Activated CD8-positive, alpha-beta memory T cell treated with anti-CD3 and anti-CD28 coated beads, Interleukin-2, amount 10 ng/mL, durations not matched to agents 7 days and 5 days (primary cell): ENCODE data around the gene INKA2. TPM values are rescaled to one million over a fixed set of nuclear protein-coding genes. Genes with fewer than 3 reads are reported as not detected.
"Not testable (repeated sequence)": the region's sequence is repeated elsewhere in the genome, so short reads cannot be mapped to it uniquely, and the experiment has no call there.

Experiments used
- ATAC-seq: fragments of 150-1000 bp; cut with Tn5 transposase; one replicate; pipeline ENCODE4 v1.10.0; 2021; ENCODE audit warnings: moderate library complexity
- CTCF ChIA-PET: fragments of 350-600 bp; sonication (Branson Sonifier 250); formaldehyde crosslinking; loops from one replicate; lab custom pipeline; 2021; ENCODE audit warnings: antibody characterized with exemption; lab: Charles Lee
- DNase-seq: peaks from one replicate; pipeline ENCODE4 v3.0.0-alpha.2; 2020
- H3K27ac Mint-ChIP-seq: one replicate; pipeline ENCODE4 v1.8.0; 2021; ENCODE audit warnings: mild to moderate bottlenecking, mixed read lengths
- H3K27me3 Mint-ChIP-seq: one replicate; pipeline ENCODE4 v1.8.0; 2021; ENCODE audit warnings: mixed read lengths
- H3K36me3 Mint-ChIP-seq: one replicate; pipeline ENCODE4 v1.8.0; 2021; ENCODE audit warnings: mild to moderate bottlenecking, mixed read lengths
- H3K4me1 Mint-ChIP-seq: one replicate; pipeline ENCODE4 v1.8.0; 2021; ENCODE audit warnings: mixed read lengths
- H3K4me3 Mint-ChIP-seq: one replicate; pipeline ENCODE4 v1.8.0; 2021; ENCODE audit warnings: mild to moderate bottlenecking, moderate library complexity, mixed read lengths
- H3K9me3 Mint-ChIP-seq: one replicate; pipeline ENCODE4 v1.8.0; 2022; ENCODE audit warnings: low read depth, mixed read lengths
- total RNA-seq, 2 experiments: library from RNA; stranded (reverse); gene quantifications; one replicate each; pipeline ENCODE4 v1.2.3, GENCODE V29; 2021

INKA2 gene
- total RNA-seq, 2 experiments from 2014 or later, result 1.7 to 1.9 TPM

DNA sequence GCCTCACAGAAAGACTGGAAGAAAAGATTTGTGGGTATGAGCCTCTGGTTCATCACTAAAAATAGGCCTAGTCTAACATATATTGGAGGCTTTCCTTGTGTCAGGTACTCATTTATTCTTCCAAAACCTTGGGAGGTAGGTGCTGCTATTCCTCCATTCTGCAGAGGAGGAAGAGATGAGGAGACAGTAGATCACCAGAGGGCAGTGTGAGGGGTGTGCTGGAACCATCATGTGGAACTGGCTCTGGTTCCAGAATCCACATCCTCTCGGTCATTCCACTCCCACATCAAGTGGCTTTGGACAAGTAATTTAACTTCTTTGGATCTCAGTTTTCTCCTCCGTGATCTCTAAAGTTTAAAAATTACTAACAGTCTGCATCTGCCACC is 7.4 kb upstream of the INKA2 start:
- peaks cover 6% of the 10 kb centered on the region for H3K4me1 Mint-ChIP-seq
- H3K27me3 Mint-ChIP-seq, result peaks cover 15% of the 10 kb centered on the region
- no peak overlapping the region for H3K27ac Mint-ChIP-seq
- no peak for ATAC-seq
- H3K4me3 Mint-ChIP-seq, result no peak overlapping the region
- no peaks in the 10 kb centered on the region for H3K36me3 Mint-ChIP-seq
- no peak for DNase-seq
- CTCF ChIA-PET, result interaction anchor here (1.0 to 5.8 kb wide), 17 partner anchors 9 to 270 kb away, joined by 3 to 49 read pairs (median 6); partner anchors contain the start of genes ADORA3, DDX20, INKA2 and TMIGD3
- no peaks in the 10 kb centered on the region for H3K9me3 Mint-ChIP-seq

DNA sequence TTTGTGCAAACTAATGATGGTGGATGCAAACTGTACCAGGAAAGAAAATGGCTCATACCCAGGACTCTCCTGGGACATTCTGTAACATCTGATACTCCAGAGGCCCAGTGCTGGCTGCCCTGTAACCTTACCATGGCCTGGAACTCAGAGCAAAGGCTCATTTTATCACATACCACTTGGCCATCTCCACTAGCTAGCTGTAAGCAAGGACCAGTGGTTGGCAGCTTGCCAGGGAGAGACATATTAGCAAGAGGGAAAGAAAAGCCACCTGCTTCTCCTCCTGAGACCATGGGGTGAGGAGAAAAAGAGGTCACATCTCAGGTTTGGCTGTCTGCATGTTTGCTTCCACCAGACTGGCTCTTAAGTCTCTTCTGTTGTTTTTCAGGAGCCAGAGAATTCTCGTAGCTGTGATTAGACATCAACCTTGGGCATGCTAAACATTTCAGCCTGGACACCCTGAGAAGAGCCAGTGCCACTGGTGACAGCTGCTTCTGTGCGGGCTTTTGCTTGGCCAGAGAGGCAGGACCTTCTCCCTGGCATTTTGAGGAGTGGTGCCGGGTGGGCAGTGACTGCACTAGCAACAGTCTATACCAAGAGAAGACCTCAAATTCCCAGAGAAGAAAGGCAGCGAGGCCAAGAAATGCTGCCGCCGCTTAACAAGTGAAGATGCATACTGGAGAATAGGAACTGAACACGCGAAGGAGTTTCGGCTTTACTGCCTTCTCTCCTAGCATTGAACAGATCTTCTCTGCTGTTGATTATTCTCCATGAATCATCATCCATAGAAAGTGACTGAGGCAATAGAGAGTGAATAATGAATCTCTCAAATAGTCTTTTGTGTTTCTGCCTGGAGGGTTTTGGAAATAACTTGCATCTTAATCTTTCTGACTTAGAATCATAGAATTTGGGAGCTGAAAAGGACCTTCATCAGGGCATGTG is 6.7 kb upstream of the INKA2 start:
- no peak overlapping the region for H3K4me3 Mint-ChIP-seq
- CTCF ChIA-PET, result interaction anchor here (1.3 to 5.8 kb wide), 6 partner anchors 8 to 264 kb away, joined by 3 to 49 read pairs (median 17); partner anchors contain the start of genes DDX20 and INKA2
- peaks cover 21% of the 10 kb centered on the region for H3K27me3 Mint-ChIP-seq
- H3K36me3 Mint-ChIP-seq, result no peaks in the 10 kb centered on the region
- no peak overlapping the region for H3K27ac Mint-ChIP-seq
- ATAC-seq (no peak), DNase-seq (peak; percentile 27)
- peaks cover 7% of the 10 kb centered on the region for H3K4me1 Mint-ChIP-seq
- no peaks in the 10 kb centered on the region for H3K9me3 Mint-ChIP-seq

DNA sequence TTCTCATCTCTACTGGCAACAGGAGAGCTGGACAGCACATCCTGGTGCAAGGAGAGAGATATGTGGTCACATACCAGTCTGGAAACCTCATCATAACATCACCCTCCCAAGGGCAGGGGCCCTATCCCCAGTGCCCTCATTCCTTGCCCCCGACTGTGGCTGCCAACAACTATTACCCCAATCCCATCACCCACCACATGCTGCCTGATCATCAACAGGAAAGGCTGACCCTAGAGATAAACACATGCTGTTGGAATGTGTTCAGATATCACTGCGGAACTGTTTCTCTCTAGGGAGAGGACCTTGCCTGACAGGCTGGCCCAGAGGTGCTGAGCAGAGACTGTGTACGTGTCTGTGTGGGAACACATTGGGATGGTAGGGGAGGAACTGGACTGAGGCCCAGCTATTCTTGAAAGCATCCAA is 4.5 kb upstream of the INKA2 start:
- Mint-ChIP-seq H3K36me3 (no peaks in the 10 kb centered on the region), H3K4me1 (peaks cover 14% of the 10 kb centered on the region), H3K27ac (no peak overlapping the region), H3K27me3 (peaks cover 33% of the 10 kb centered on the region), H3K4me3 (no peak overlapping the region), H3K9me3 (no peaks in the 10 kb centered on the region)
- ATAC-seq (no peak), DNase-seq (peak; percentile 33)
- CTCF ChIA-PET, result interaction anchor here (0.6 to 5.8 kb wide), 5 partner anchors 12 to 236 kb away, joined by 3 to 30 read pairs (median 7); partner anchors contain the start of gene DDX20

GRCh38 chr1:111742938-111743549 is 3.8 kb upstream of the INKA2 start:
- Mint-ChIP-seq H3K36me3 (no peaks in the 10 kb centered on the region), H3K4me1 (peaks cover 16% of the 10 kb centered on the region), H3K9me3 (no peaks in the 10 kb centered on the region), H3K27ac (no peak overlapping the region), H3K27me3 (peaks cover 34% of the 10 kb centered on the region), H3K4me3 (no peak overlapping the region)
- CTCF ChIA-PET, result interaction anchor here (1.0 to 5.8 kb wide), 4 partner anchors 13 to 235 kb away, joined by 3 to 30 read pairs (median 9); partner anchors contain the start of gene DDX20
- ATAC-seq, result no peak
- DNase-seq, result peak; percentile 36

GRCh38 chr1:111742292-111742691 is 3.1 kb upstream of the INKA2 start:
- not testable (repeated sequence) for H3K9me3 Mint-ChIP-seq, H3K27ac Mint-ChIP-seq, H3K36me3 Mint-ChIP-seq, ATAC-seq, H3K4me3 Mint-ChIP-seq, DNase-seq
- CTCF ChIA-PET, result interaction anchor here (1.2 to 3.1 kb wide), 3 partner anchors 27 to 261 kb away, joined by 4 to 11 read pairs (median 5); no protein-coding TSS in a partner anchor
- Mint-ChIP-seq H3K4me1 (peaks cover 21% of the 10 kb centered on the region), H3K27me3 (peaks cover 41% of the 10 kb centered on the region)

DNA sequence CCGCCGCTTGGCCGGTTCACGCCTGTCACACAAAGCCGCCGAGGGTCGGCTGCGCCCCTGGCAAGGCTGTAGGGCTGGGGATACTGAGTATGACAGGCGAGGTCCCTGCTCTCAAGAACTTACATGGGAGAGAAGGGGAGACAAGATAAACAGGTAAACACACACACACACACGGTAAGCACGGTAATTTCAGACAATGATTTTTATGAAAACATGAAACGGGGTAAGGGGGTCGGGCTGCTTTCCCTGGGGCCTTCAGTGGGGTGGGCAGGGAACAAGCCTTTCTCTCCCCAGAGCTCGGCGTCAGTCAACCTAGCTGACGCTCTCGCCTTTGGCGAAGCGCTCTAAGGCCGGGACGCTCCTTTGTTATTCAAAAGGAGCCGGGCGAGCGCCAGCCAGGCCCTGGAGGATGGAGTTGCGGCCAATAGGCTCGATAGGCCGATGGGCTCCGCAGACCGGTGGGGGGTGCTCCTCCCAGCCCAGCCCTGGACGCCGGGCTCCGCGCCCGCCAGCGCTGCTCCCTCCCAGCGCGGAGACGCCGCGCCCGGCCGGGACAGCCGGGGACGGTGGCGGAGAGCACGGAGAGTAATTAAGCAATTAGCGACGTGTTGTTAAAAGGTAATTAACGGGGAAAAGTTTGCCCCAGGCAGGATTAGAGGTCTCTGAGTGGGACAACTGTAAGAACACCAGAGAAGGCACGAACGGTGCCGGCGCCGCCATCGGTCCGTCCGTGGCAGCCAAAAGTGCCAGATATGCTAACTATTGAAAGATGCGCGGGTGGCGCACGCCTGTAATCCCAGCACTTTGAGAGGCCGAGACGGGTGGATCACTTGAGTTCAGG is 950 bp upstream of the INKA2 start:
- Mint-ChIP-seq H3K36me3 (no peaks in the 10 kb centered on the region), H3K27ac (no peak overlapping the region), H3K4me3 (peak overlapping the region; percentile 82), H3K4me1 (peaks cover 19% of the 10 kb centered on the region), H3K27me3 (peaks cover 45% of the 10 kb centered on the region), H3K9me3 (no peaks in the 10 kb centered on the region)
- DNase-seq (no peak), ATAC-seq (no peak)
- CTCF ChIA-PET, result interaction anchor here (1.1 to 6.4 kb wide), 6 partner anchors 7 to 233 kb away, joined by 5 to 50 read pairs (median 18); no protein-coding TSS in a partner anchor

DNA sequence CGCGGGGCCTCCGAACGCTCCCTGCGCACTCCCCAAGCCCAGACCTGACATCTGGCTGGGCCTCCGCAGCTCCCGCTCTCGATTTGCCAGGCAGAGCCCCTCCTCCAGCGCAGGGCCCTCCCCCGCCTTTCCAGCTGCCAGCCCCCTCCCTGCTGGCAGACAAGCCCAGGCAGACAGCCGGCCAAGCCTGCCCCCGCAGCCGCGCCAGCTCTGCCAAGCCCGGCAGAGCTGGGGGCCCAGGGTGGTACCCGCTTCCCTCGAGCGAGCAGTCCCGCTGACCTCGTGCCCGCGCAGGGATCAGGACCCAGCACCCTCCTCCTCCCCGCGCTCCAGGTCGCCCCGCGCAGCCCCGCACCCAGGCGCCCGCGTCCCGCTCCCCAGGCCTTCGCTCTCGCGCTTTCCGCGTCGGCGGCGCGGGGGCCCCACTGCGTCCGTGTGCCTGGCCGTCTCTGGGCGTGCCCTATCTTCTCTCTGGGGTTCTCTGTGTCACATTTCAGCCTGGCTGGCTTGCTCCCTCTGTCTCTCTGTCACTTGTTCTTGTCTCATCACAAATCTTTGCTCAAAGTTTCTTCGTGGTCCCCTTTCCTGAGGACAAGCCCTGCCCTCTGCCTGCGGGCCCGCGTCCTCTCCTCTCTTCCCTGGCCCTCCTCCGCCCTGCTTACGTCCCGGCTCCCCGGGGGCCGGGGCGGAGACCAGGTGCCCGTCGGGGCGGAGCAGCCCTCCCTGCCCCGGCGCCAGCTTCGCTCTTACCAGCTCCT is 580 bp downstream of the INKA2 start:
- DNase-seq (peak; percentile 69), ATAC-seq (peak; percentile 70)
- Mint-ChIP-seq H3K36me3 (no peaks in the 10 kb centered on the region), H3K4me3 (peak overlapping the region; percentile 82), H3K4me1 (peaks cover 22% of the 10 kb centered on the region), H3K9me3 (no peaks in the 10 kb centered on the region), H3K27ac (peak overlapping the region; percentile 70), H3K27me3 (peaks cover 44% of the 10 kb centered on the region)
- CTCF ChIA-PET, result interaction anchor here (0.7 to 6.4 kb wide), 16 partner anchors 8 to 231 kb away, joined by 3 to 50 read pairs (median 5); no protein-coding TSS in a partner anchor

DNA sequence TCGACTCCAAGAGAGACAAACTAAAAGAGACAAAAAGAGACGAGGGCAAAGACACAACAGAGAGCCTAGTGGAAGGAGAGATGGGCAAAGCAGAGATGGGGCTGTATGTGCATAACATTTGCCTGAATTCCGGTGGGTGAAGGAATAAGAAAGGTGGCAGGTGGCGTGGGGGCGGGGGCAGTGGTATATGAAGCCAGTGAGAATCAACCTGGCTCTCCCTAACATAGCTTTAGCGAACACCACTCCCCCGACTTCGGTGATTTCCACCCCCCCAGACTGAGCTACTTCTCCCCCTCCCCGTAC is 1.1 kb downstream of the INKA2 start:
- Mint-ChIP-seq H3K9me3 (no peaks in the 10 kb centered on the region), H3K4me3 (peak overlapping the region; percentile 82), H3K36me3 (no peaks in the 10 kb centered on the region), H3K27ac (peak overlapping the region; percentile 16), H3K4me1 (peaks cover 26% of the 10 kb centered on the region), H3K27me3 (peaks cover 43% of the 10 kb centered on the region)
- CTCF ChIA-PET, result interaction anchor here (1.5 to 6.4 kb wide), 10 partner anchors 9 to 231 kb away, joined by 3 to 50 read pairs (median 10); no protein-coding TSS in a partner anchor
- DNase-seq (no peak), ATAC-seq (no peak)

- CTCF ChIA-PET, result interaction anchor here (0.8 to 6.4 kb wide), 12 partner anchors 9 to 230 kb away, joined by 3 to 50 read pairs (median 6); no protein-coding TSS in a partner anchor
- Mint-ChIP-seq H3K4me1 (peaks cover 27% of the 10 kb centered on the region), H3K27ac (peak overlapping the region; percentile 16), H3K9me3 (no peaks in the 10 kb centered on the region), H3K4me3 (peak overlapping the region; percentile 82), H3K27me3 (peaks cover 40% of the 10 kb centered on the region), H3K36me3 (no peaks in the 10 kb centered on the region)
- no peak for ATAC-seq
- DNase-seq, result no peak
Observed at GRCh38 chr1:111737216-111738132, 1.7 kb downstream of the INKA2 start.

DNA sequence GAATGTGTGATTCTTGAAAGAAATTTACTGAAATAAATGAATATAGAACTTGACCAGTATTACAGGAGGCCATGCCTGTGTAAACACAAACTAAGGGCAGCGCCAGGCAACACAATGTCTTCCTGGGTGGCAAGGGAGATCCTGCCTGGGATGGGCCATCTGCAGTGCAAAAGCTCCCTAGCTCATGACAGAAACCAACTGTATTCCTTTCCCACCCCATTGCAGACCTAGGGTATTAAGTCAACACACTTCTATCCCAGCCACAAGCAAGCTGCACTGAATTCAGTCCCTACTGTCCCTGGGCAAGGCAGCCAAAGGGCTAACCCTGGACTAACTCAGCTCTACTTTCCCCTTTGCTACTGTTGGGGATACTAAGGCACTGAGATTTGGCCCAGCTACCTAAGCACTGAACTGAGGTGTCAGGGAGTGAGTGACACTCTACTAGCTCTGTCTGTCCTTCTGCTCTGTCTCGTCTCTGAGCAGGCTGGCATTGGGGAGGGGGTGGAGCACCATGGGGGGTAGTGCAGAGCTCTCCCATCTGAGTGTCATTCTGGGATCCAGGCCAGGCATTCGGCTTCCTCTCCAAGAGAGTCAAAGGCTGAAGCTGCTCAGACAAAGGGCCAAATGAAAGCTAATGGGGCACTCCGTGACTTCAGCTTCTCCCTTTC is 2.5 kb downstream of the INKA2 start:
- DNase-seq, result no peak
- CTCF ChIA-PET, result interaction anchor here (0.7 to 6.4 kb wide), 8 partner anchors 10 to 255 kb away, joined by 3 to 50 read pairs (median 4); no protein-coding TSS in a partner anchor
- no peak overlapping the region for H3K27ac Mint-ChIP-seq
- no peaks in the 10 kb centered on the region for H3K36me3 Mint-ChIP-seq
- H3K4me3 Mint-ChIP-seq, result no peak overlapping the region
- peaks cover 32% of the 10 kb centered on the region for H3K27me3 Mint-ChIP-seq
- peaks cover 27% of the 10 kb centered on the region for H3K4me1 Mint-ChIP-seq
- no peaks in the 10 kb centered on the region for H3K9me3 Mint-ChIP-seq
- no peak for ATAC-seq
